NB4 (cell line): Measurements from ENCODE around the gene SEPHS1.

Source experiments
- POLR2A ChIP-seq: IDR thresholded peaks from 2 replicates; pipeline ENCODE4 v1.6.1; 2011; ENCODE audit warnings: mild to moderate bottlenecking; ENCODE audit not compliant: insufficient read length; ENCODE audit errors: extremely low read depth
- TF ChIP-seq, protein P1 (sequence below): IDR thresholded peaks from one replicate; pipeline ENCODE4 v1.5.1; 2012; ENCODE audit warnings: low read depth, low read length

DNA sequence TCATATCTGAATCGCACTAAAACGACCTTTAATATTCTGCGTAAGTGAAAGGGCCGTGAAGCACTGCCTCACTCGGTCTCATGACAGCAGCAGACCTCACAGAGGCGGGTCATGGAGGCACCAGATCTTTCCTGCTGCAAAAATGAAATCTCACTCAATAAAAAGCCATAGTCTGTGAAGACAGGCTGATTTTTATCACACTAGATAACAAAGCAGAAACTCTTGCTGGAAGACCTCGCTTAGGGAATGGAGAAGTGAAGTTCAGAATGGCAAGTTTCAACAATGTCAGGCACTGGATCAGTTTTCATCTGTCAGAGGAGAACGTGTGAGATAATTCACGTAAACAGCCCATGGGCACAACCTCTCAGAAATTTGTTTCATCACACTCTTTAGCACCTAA is 8.0 kb downstream of the SEPHS1 start:
- TF ChIP-seq, protein P1, sequence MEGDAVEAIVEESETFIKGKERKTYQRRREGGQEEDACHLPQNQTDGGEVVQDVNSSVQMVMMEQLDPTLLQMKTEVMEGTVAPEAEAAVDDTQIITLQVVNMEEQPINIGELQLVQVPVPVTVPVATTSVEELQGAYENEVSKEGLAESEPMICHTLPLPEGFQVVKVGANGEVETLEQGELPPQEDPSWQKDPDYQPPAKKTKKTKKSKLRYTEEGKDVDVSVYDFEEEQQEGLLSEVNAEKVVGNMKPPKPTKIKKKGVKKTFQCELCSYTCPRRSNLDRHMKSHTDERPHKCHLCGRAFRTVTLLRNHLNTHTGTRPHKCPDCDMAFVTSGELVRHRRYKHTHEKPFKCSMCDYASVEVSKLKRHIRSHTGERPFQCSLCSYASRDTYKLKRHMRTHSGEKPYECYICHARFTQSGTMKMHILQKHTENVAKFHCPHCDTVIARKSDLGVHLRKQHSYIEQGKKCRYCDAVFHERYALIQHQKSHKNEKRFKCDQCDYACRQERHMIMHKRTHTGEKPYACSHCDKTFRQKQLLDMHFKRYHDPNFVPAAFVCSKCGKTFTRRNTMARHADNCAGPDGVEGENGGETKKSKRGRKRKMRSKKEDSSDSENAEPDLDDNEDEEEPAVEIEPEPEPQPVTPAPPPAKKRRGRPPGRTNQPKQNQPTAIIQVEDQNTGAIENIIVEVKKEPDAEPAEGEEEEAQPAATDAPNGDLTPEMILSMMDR = no peak
- TF ChIP-seq POLR2A = no peak
